Measurements from ENCODE around the gene FRYL.

FRYL gene

GRCh38 chr4:48553720-48554119, 226.4 kb downstream of the FRYL start:
- TF ChIP-seq CTCF (conservative IDR thresholded peaks at IDR 0.05; ENCODE audit: low read length), result no peak
- no peak for DNase-seq (ENCODE audit: low read depth)
- no peak overlapping the region for H3K4me3 ChIP-seq (ENCODE audit: low read length)

GRCh38 chr4:48546336-48546735, 233.7 kb downstream of the FRYL start:
- TF ChIP-seq CTCF (conservative IDR thresholded peaks at IDR 0.05; ENCODE audit: low read length), result peak; percentile 87
- DNase-seq (ENCODE audit: low read depth), result peak; percentile 52
- no peak overlapping the region for H3K4me3 ChIP-seq (ENCODE audit: low read length)

- no peak overlapping the region for H3K4me3 ChIP-seq (ENCODE audit: low read length)
- DNase-seq (ENCODE audit: low read depth), result no peak
- no peak for TF ChIP-seq CTCF (conservative IDR thresholded peaks at IDR 0.05; ENCODE audit: low read length)
Measured at GRCh38 chr4:48543796-48544195, 236.3 kb downstream of the FRYL start.

- TF ChIP-seq CTCF (conservative IDR thresholded peaks at IDR 0.05; ENCODE audit: low read length), result no peak
- no peak overlapping the region for H3K4me3 ChIP-seq (ENCODE audit: low read length)
- DNase-seq (ENCODE audit: low read depth), result no peak
Measured at GRCh38 chr4:48542888-48543287, 237.2 kb downstream of the FRYL start.

- DNase-seq (ENCODE audit: low read depth), result no peak
Measured at GRCh38 chr4:48539597-48539996, 240.5 kb downstream of the FRYL start.

GRCh38 chr4:48538358-48538757, 241.7 kb downstream of the FRYL start:
- no peak overlapping the region for H3K4me3 ChIP-seq (ENCODE audit: low read length)
- TF ChIP-seq CTCF (conservative IDR thresholded peaks at IDR 0.05; ENCODE audit: low read length), result no peak
- DNase-seq (ENCODE audit: low read depth), result no peak

More at GRCh38 chr4:48539597-48539996, 240.5 kb downstream of the FRYL start:
- no peak for TF ChIP-seq CTCF (conservative IDR thresholded peaks at IDR 0.05; ENCODE audit: low read length)
- no peak overlapping the region for H3K4me3 ChIP-seq (ENCODE audit: low read length)

GRCh38 chr4:48526406-48526805, 253.7 kb downstream of the FRYL start:
- no peak for DNase-seq (ENCODE audit: low read depth)
- no peak overlapping the region for H3K4me3 ChIP-seq (ENCODE audit: low read length)
- no peak for TF ChIP-seq CTCF (conservative IDR thresholded peaks at IDR 0.05; ENCODE audit: low read length)
